Stimulated activated naive B cell treated with anti-CD40 and anti-IgM and Interleukin-4, amounts not matched to agents 10 μg/mL and 1 μg/mL and 100 μg/mL, for 72 hours (primary cell): ENCODE measurements around the gene FRMD6.

Experiments used
- ATAC-seq, 2 donors: fragments of 150-1000 bp; cut with Tn5 transposase; replicated peaks; 2 replicates each; pipeline ENCODE4 v1.10.0; 2021; ENCODE audit warnings: moderate library complexity in 1 of 2
- DNase-seq: peaks from one replicate; pipeline ENCODE4 v3.0.0; 2021
- H3K27ac Mint-ChIP-seq: one replicate; pipeline ENCODE4 v1.8.0; 2022; ENCODE audit warnings: mild to moderate bottlenecking, mixed read lengths
- H3K27me3 Mint-ChIP-seq, 2 donors: one replicate each; pipeline ENCODE4 v1.8.0; 2022; ENCODE audit warnings: mixed read lengths in 2 of 2
- H3K36me3 Mint-ChIP-seq, 2 donors: one replicate each; pipeline ENCODE4 v1.8.0; 2022; ENCODE audit warnings: mixed read lengths in 2 of 2, mild to moderate bottlenecking in 1 of 2
- H3K4me1 Mint-ChIP-seq, 2 donors: one replicate each; pipeline ENCODE4 v1.8.0; 2022; ENCODE audit warnings: mixed read lengths in 2 of 2, mild to moderate bottlenecking in 1 of 2
- H3K4me3 Mint-ChIP-seq, 2 donors: one replicate each; pipeline ENCODE4 v1.8.0; 2022; ENCODE audit warnings: mild to moderate bottlenecking in 2 of 2, mixed read lengths in 2 of 2, moderate library complexity in 1 of 2
- H3K9me3 Mint-ChIP-seq, 2 donors: one replicate each; pipeline ENCODE4 v1.8.0; 2022; ENCODE audit warnings: mixed read lengths in 2 of 2, mild to moderate bottlenecking in 1 of 2

FRMD6 gene

DNA sequence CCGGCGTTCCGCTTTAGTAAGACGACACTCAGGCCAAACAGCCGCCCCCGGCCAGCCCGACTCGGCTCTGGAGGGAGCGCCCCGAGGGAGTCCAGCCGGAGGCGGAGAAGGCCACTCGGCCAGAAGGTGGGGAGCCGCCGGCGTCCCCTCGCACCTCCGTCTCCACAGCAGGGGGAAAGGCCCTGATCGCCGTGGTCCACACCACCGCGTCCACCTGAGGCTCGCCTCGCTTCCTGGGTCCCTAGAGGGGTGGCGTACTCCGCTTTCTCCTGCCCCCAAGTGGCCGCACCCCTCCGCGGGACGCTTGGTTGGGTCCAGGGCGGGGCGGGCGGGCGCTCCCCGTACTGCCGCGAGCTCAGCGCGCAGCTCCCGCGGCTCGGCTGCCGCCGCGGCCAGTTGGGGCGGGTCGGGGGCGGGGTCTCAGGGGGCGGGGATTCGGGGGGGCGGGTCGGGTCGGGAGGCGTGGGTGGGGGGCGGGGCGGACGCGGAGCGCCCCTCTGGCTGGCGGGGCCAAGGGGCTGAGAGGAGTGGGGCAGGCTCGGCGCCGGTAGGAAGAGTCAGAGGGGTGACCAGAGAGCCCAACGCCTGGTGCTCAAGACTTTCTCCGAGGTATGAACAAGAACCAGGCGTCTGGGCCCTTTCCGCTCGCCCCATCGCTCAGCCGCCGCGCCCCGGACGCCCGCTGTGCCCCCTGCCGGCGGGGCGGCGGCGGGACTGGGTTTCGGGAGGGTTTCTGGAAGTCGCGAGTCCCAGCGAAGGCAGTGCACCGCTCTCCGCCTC lies at the start of gene FRMD6:
TSS of gene FRMD6 (plus strand) at position 523 of the 780 bp plus-strand sequence. CDS start 37,927 bp downstream, outside the sequence.
- H3K4me1 Mint-ChIP-seq: peaks cover 2 to 18% of the 10 kb centered on the region in 2 donors
- peaks cover 25 to 27% of the 10 kb centered on the region in 2 donors for H3K27me3 Mint-ChIP-seq
- no peaks in the 10 kb centered on the region for H3K36me3 Mint-ChIP-seq
- H3K27ac Mint-ChIP-seq: peak within 1 kb of the TSS; percentile 91
- no peaks in the 10 kb centered on the region for H3K9me3 Mint-ChIP-seq
- peak; percentile 86 to 90 for ATAC-seq
- peak within 1 kb of the TSS; percentile 82 to 86 for H3K4me3 Mint-ChIP-seq
- DNase-seq: peak; percentile 65

DNA sequence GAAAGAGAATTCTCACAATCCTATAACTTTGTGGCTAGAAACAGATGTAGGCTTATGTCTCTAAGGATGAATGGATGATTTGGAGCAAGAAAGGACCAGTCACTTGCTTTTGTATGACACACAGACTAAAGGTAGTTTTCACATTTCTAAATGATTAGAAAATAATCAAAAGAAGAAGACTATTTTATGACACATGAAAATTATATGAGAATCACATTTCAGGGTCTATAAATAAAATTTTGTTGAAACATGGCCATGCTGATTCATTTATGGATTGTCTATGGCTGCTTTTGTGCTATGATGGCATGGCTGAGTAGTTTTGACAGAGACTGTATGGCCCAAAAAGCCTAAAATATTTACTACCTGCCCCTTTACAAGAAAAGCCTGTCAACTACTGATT lies 49.4 kb upstream of the FRMD6 start:
- ATAC-seq: no peak
- no peaks in the 10 kb centered on the region for H3K36me3 Mint-ChIP-seq
- no peaks in the 10 kb centered on the region for H3K4me1 Mint-ChIP-seq
- DNase-seq: no peak
- no peaks in the 10 kb centered on the region for H3K9me3 Mint-ChIP-seq
- no peak overlapping the region for H3K27ac Mint-ChIP-seq
- no peak overlapping the region for H3K4me3 Mint-ChIP-seq
- H3K27me3 Mint-ChIP-seq: peaks cover 14 to 44% of the 10 kb centered on the region in 2 donors

DNA sequence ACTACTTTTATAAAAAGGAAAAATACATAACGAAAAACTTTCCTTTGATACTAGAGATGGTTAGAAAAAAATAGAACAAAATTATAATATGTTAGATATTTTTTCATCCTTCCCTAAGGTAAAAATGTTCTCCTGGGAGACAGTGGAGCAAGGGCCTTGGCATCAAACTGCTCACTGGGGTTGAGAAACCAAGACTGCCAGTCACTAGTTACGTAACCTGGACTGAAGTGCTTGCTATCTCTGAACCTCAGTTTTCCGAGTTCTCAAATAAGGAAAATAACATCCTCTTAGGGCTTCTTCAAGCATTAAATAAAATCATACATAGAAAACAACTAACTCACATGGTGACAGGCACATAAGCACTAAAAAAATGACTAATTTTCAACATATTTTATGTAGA lies 48.2 kb upstream of the FRMD6 start:
- no peak for DNase-seq
- H3K27me3 Mint-ChIP-seq: peaks cover 16 to 41% of the 10 kb centered on the region in 2 donors
- H3K36me3 Mint-ChIP-seq: no peaks in the 10 kb centered on the region
- no peak for ATAC-seq
- no peaks in the 10 kb centered on the region for H3K4me1 Mint-ChIP-seq
- H3K4me3 Mint-ChIP-seq: no peak overlapping the region
- H3K27ac Mint-ChIP-seq: no peak overlapping the region
- no peaks in the 10 kb centered on the region for H3K9me3 Mint-ChIP-seq

DNA sequence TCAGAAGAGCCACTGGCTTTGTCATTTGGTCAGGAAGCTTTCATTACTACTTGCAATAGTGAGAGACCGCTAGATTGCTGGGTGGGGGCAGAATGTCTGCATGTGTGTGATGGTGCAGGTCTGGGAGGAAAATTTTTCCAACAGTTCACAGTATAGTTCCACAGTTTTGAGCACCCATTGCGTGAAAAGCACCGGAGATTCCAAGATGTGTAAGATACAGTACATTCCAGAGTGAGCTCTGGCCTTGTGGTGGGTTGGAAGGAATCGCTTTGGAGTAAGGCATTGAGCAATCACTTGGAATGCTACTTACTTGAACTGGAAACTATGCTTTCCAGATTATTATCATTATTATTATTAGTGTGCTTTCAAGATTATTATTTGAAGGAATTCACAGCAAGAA lies 47.6 kb upstream of the FRMD6 start:
- H3K4me1 Mint-ChIP-seq: no peaks in the 10 kb centered on the region
- H3K27me3 Mint-ChIP-seq: peaks cover 18 to 44% of the 10 kb centered on the region in 2 donors
- H3K27ac Mint-ChIP-seq: no peak overlapping the region
- no peak overlapping the region for H3K4me3 Mint-ChIP-seq
- DNase-seq: no peak
- H3K9me3 Mint-ChIP-seq: no peaks in the 10 kb centered on the region
- no peaks in the 10 kb centered on the region for H3K36me3 Mint-ChIP-seq
- ATAC-seq: no peak

DNA sequence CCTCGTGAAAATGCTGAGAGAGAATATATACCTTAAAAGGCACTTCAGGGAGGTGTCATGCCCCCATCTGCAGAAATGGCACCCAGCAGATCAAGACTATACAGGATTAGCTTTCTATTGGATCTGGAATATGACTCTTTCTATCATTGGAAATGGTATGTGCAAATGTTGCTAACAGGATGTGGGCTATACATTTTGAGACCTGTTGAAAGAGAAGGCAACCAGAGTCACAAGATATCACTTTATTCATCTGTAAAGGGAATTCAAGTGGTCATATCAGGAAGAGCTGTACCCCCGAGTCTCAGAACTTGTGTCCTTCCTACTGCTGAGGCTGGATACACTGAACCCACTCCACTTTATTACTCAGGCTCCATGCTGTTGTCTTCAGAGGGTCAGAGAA lies 46.1 kb upstream of the FRMD6 start:
- DNase-seq: no peak

DNA sequence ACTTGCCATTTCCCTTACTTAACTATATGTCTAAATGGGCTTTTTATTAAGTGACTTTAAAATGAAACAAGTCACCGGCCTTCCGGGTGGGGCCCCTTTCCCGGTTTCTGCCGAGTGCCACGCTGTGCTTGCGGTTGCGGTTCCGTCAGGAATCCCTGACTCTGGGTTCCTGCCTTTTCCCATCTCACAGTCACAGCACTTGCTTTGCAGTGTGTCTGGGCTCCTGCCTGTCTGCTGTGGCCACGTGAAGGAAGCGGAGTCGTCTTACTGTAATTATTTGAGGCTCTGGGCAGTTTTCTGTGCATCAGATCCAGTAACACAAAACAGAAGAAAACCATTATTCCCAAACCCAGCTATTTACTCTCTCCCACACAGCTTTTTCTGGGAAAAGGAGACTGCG lies 44.0 kb upstream of the FRMD6 start:
- Mint-ChIP-seq H3K4me3 (no peak overlapping the region), H3K9me3 (no peaks in the 10 kb centered on the region), H3K4me1 (peaks cover 0 to under 1% of the 10 kb centered on the region in 2 donors), H3K27ac (no peak overlapping the region), H3K27me3 (peaks cover 19 to 34% of the 10 kb centered on the region in 2 donors), H3K36me3 (no peaks in the 10 kb centered on the region)
- no peak for ATAC-seq
- DNase-seq: no peak

More for the DNA sequence above, 46.1 kb upstream of the FRMD6 start:
- Mint-ChIP-seq H3K9me3 (no peaks in the 10 kb centered on the region), H3K4me1 (no peaks in the 10 kb centered on the region), H3K27me3 (peaks cover 23 to 34% of the 10 kb centered on the region in 2 donors), H3K27ac (no peak overlapping the region), H3K4me3 (no peak overlapping the region), H3K36me3 (no peaks in the 10 kb centered on the region)
- no peak for ATAC-seq

DNA sequence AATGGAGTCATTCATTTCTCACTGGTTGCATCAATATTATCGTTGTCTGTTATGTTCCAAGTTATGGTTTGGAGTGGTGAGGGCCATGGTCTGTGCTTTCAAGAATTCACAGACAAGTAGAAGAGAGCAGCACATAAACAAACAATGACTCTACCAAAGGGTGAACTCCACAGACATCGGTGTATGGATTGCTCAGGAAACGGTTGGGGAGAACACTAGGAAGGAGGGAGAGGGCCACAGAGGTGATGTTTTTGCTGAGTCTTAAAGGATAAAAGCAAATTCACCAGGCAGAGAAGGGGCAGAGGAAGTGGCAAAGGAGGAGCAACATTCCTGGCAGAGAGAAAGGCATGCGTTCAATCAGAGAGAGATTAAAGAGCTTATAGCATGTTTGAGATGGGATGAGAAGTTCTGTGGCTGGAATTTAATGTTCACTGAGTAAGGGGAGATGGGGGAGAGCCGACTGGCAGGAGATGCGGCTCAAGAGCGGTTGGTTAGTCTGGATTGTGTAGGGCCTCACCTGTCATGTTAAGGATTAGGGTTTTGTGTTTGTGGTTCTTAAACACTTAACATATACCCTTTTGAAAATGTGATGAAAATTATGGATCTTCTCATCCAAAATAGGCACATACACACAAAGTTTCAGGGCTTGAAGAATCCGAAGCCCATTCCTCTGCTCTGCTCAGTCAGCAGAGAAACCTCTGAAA lies 42.3 kb upstream of the FRMD6 start:
- H3K4me3 Mint-ChIP-seq: no peak overlapping the region
- DNase-seq: no peak
- H3K27me3 Mint-ChIP-seq: peaks cover 20 to 26% of the 10 kb centered on the region in 2 donors
- H3K4me1 Mint-ChIP-seq: peaks cover 0 to 2% of the 10 kb centered on the region in 2 donors
- H3K36me3 Mint-ChIP-seq: no peaks in the 10 kb centered on the region
- no peaks in the 10 kb centered on the region for H3K9me3 Mint-ChIP-seq
- H3K27ac Mint-ChIP-seq: no peak overlapping the region
- ATAC-seq: no peak

DNA sequence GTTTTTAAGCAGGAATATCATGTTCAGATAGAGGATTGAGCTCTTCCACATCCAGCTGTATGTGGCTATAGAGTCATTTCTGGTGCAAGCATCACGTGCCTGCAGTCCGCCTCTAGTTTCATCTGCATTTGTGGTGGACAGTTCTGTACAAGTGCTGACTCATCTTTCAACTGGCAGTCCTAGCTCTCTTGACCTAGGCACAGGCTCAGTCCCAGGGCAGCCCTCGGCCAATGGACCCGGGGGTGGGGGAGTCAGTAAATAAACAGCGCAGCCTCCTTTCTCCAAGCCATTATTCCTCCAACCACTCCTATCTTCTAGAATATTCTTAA lies 41.8 kb upstream of the FRMD6 start:
- H3K36me3 Mint-ChIP-seq: no peaks in the 10 kb centered on the region
- H3K9me3 Mint-ChIP-seq: no peaks in the 10 kb centered on the region
- no peak overlapping the region for H3K27ac Mint-ChIP-seq
- no peak overlapping the region for H3K4me3 Mint-ChIP-seq
- DNase-seq (no peak), ATAC-seq (no peak)
- H3K27me3 Mint-ChIP-seq: peaks cover 20 to 21% of the 10 kb centered on the region in 2 donors
- H3K4me1 Mint-ChIP-seq: peaks cover 0 to 2% of the 10 kb centered on the region in 2 donors

DNA sequence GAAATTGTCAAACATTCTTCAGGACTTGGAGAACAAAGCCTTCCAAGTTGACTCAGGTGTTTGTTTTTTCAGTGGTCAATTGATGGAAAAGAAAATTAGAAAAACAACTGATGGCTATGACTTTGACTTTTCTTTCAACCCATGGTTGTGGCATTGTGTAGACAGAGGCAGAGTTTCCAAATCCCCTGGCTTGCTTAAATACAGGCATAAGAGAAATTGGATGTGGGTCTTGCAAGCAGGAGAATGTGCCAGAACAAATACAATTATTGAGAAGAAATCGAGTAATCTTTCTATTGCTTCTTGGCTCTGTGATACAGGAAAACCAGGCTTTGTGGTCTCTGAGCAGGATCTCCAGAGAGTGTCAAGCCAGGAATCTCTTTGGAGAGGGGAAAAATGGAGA lies 40.9 kb upstream of the FRMD6 start:
- ATAC-seq (no peak), DNase-seq (no peak)
- Mint-ChIP-seq H3K4me3 (no peak overlapping the region), H3K4me1 (peaks cover 0 to 2% of the 10 kb centered on the region in 2 donors), H3K27me3 (peaks cover 23 to 24% of the 10 kb centered on the region in 2 donors), H3K9me3 (no peaks in the 10 kb centered on the region), H3K27ac (no peak overlapping the region), H3K36me3 (no peaks in the 10 kb centered on the region)

DNA sequence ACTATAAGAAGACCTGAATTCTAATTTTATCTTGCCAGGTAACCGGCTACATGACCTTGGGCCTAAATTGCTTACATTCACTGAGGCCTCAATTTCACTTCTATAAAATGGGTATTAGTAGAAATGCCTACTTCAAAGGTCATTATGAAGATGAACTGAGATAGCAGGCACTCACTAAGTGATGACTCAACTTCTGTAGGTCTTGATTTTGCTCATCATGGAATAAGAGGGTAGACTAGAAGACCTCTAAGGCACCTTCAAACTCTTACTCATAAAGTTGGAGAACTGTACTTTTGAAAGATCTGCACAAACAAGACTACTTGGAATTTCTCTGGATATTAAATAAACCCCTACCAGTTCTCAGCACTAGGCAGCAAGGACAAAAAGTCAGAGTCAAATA lies 39.3 kb upstream of the FRMD6 start:
- Mint-ChIP-seq H3K4me1 (peaks cover 0 to 4% of the 10 kb centered on the region in 2 donors), H3K9me3 (no peaks in the 10 kb centered on the region), H3K27ac (no peak overlapping the region), H3K27me3 (peaks cover 20 to 30% of the 10 kb centered on the region in 2 donors), H3K4me3 (no peak overlapping the region), H3K36me3 (no peaks in the 10 kb centered on the region)
- DNase-seq (no peak), ATAC-seq (peak in 1 of 2 donors; percentile 80)

DNA sequence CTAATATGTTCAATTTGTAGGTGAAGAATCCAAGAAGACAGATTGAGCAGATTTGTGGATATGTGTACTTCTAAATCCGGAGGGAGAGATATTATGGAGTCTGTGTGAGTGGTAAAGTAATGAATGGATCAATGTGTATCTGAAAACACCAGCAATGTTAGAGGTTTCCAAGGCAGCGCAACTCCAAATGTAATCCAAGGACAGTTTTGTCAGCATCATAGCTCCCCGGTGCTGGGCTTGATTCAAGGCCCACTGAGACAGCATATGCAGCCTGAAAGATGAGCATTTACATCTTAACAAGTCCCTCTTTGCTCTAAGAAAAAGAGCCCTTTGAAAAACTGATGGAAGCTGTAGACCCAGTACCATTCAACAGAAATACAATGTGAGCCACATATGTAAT lies 38.3 kb upstream of the FRMD6 start:
- Mint-ChIP-seq H3K4me1 (peaks cover 0 to 4% of the 10 kb centered on the region in 2 donors), H3K27ac (no peak overlapping the region), H3K27me3 (peaks cover 18 to 32% of the 10 kb centered on the region in 2 donors), H3K4me3 (no peak overlapping the region), H3K9me3 (no peaks in the 10 kb centered on the region), H3K36me3 (no peaks in the 10 kb centered on the region)
- ATAC-seq: no peak
- DNase-seq: no peak

DNA sequence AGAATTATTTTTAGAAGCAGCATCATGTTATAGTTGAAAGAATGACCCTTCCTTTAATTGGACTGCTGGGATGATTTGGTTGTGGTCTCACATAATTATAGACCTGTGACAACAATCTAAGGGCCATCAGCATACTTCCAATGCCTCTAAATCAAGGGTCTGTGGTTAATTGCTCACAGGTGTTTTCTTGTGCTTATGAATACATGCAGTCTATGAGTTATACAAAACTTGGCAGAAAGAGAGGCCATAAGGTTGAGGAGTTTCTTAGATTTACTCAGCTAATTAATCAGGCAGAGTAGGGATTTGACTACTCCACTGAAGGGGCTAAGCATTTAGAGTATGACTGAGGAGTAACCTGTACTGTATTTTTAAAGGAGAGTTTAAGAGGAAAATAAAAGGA lies 37.0 kb upstream of the FRMD6 start:
- Mint-ChIP-seq H3K4me1 (peaks cover 0 to 4% of the 10 kb centered on the region in 2 donors), H3K9me3 (no peaks in the 10 kb centered on the region), H3K36me3 (no peaks in the 10 kb centered on the region), H3K4me3 (no peak overlapping the region), H3K27ac (no peak overlapping the region), H3K27me3 (peaks cover 14 to 26% of the 10 kb centered on the region in 2 donors)
- DNase-seq (no peak), ATAC-seq (peak in 1 of 2 donors; percentile 51)

DNA sequence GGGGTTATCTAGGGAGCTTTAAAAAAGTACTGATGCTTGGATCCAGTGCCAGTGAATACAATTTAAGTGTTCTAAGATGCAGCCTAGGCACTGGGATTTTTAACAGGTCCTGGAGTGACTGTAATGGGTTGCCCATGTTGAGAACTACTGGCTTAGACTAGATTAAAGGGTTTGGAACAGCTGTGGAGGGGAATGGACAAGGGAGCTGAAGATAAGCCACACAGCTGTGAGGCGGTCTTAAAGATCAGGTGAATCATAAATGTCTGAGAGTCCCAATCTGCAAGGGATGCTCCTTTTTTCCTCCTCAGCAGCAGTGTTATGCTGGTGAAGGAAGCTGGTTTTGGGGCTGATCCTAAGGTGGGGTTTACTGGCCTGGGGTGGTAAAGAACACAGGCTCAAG lies 35.5 kb upstream of the FRMD6 start:
- DNase-seq (no peak), ATAC-seq (no peak)
- peaks cover 0 to 4% of the 10 kb centered on the region in 2 donors for H3K4me1 Mint-ChIP-seq

DNA sequence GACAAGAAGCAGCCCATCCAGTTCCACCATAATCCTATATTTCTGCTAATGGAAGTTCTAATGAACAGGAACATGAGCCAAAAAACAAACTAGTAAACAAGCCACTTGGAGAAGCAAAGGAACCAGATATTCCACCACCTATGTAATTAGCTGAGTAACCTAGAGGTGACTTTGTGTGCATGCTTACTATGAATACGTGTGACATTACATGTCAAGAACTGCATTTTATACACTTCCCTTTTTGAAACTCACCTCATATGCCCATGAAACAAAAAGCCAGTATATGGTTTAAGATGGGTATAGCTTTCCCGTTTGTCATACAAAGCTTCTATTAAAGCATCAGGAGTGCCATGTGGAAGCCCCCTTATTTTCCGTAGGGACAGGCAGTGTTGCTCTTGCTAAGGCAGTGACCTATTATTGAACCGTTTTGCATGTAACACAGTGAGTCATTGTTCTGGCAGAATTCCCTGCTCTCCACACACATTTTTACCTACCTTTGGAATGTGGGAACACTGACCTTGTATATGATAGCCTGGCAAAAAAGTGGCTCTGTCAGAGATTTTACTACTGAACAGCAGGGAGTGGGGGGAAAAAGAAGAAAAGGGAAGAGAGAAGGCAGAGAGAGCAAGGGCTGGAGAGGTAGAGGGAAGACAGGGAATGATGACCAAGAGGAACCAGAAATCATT lies 34.8 kb upstream of the FRMD6 start:
- Mint-ChIP-seq H3K36me3 (no peaks in the 10 kb centered on the region), H3K4me3 (no peak overlapping the region), H3K9me3 (no peaks in the 10 kb centered on the region), H3K27ac (no peak overlapping the region), H3K4me1 (peaks cover 0 to 4% of the 10 kb centered on the region in 2 donors), H3K27me3 (peaks cover 14 to 26% of the 10 kb centered on the region in 2 donors)
- DNase-seq: no peak
- no peak for ATAC-seq

More for the DNA sequence above, 35.5 kb upstream of the FRMD6 start:
- Mint-ChIP-seq H3K36me3 (no peaks in the 10 kb centered on the region), H3K4me3 (no peak overlapping the region), H3K27me3 (peaks cover 14 to 26% of the 10 kb centered on the region in 2 donors), H3K27ac (no peak overlapping the region), H3K9me3 (no peaks in the 10 kb centered on the region)
